B cell (primary cell): ENCODE measurements around the gene COA5. TPM values are rescaled to one million over a fixed set of nuclear protein-coding genes. Genes with fewer than 3 reads are reported as not detected.

ENCODE experiments used
- ATAC-seq: fragments of 200-7000 bp; cut with Tn5 transposase; one replicate; pipeline ENCODE4 v1.10.0; 2021; ENCODE audit warnings: low read depth, mild to moderate bottlenecking, moderate number of reproducible peaks, moderate library complexity
- CTCF ChIA-PET: fragments of 350-600 bp; sonication (Branson Sonifier 250); formaldehyde crosslinking; loops from one replicate; lab custom pipeline; 2021; ENCODE audit warnings: antibody characterized with exemption, inconsistent platforms; lab: Charles Lee
- POLR2A ChIA-PET: fragments of 350-600 bp; sonication (Branson Sonifier 250); formaldehyde crosslinking; loops from one replicate; lab custom pipeline; 2021; ENCODE audit warnings: antibody characterized with exemption; lab: Charles Lee
- DNase-seq: peaks from one replicate; pipeline ENCODE4 v3.0.0; 2013
- H2AFZ ChIP-seq: 2 replicates; pipeline ENCODE4 v1.6.1; 2012; ENCODE audit warnings: mild to moderate bottlenecking, low read depth, low read length; ENCODE audit not compliant: insufficient read depth, poor library complexity, severe bottlenecking
- H3K27ac ChIP-seq, 2 donors: 1 replicate in 1 of 2; 2 replicates in 1 of 2; pipeline ENCODE4 v1.5.1; 2012 to 2013; ENCODE audit warnings: low read length in 2 of 2, mild to moderate bottlenecking in 2 of 2, moderate library complexity in 1 of 2
- H3K27me3 ChIP-seq, 4 experiments: fragments of 200-600 bp in 1 of 4; sonication (generic) in 1 of 4; replicated peaks in 1 of 4; 1 replicate in 2 of 4; 2 replicates in 2 of 4; pipeline versions ENCODE4 v1.6.1 to v1.7.0; 2013 to 2016; ENCODE audit warnings: low read length in 3 of 4, mild to moderate bottlenecking in 2 of 4, mixed read lengths in 1 of 4, moderate library complexity in 1 of 4; ENCODE audit not compliant: insufficient read depth in 4 of 4, control insufficient read depth in 3 of 4; ENCODE audit errors: control extremely low read depth in 1 of 4
- H3K36me3 ChIP-seq, 2 experiments: replicated peaks in 1 of 2; 1 replicate in 1 of 2; 2 replicates in 1 of 2; pipeline versions ENCODE4 v1.6.1 to v1.7.1; 2013; ENCODE audit warnings: low read length in 1 of 2; ENCODE audit not compliant: insufficient read depth in 2 of 2, control insufficient read depth in 1 of 2; ENCODE audit errors: control extremely low read depth in 1 of 2, extremely low read depth in 1 of 2
- H3K4me1 ChIP-seq, 2 donors: fragments of 200-600 bp in 1 of 2; sonication (generic) in 1 of 2; 1 replicate in 1 of 2; 2 replicates in 1 of 2; pipeline versions ENCODE4 v1.5.1 to v1.6.1; 2013 to 2017; ENCODE audit warnings: low read length in 2 of 2; ENCODE audit not compliant: control insufficient read depth in 2 of 2, insufficient read depth in 2 of 2
- H3K4me2 ChIP-seq: replicated peaks from 2 replicates; pipeline ENCODE3; 2012; ENCODE audit warnings: mild to moderate bottlenecking, low read depth, low read length; ENCODE audit not compliant: poor library complexity, severe bottlenecking
- H3K4me3 ChIP-seq, 5 experiments: fragments of 200-600 bp in 1 of 5; sonication (generic) in 1 of 5; 1 replicate in 3 of 5; 2 replicates in 2 of 5; pipeline versions ENCODE4 v1.5.1 to v1.7.0; 2011 to 2016; ENCODE audit warnings: low read length in 4 of 5, mild to moderate bottlenecking in 4 of 5, low read depth in 2 of 5, control low read depth in 1 of 5, moderate library complexity in 1 of 5; ENCODE audit not compliant: insufficient read depth in 1 of 5; ENCODE audit errors: control extremely low read depth in 1 of 5, extremely low read depth in 1 of 5
- H3K79me2 ChIP-seq: fragments of 200-600 bp; sonication (generic); one replicate; pipeline ENCODE4 v1.6.0; 2016; ENCODE audit warnings: low read length; ENCODE audit not compliant: control insufficient read depth, insufficient read depth
- H3K9ac ChIP-seq: fragments of 200-600 bp; sonication (generic); 2 replicates; pipeline ENCODE4 v1.6.1; 2017; ENCODE audit warnings: mild to moderate bottlenecking, low read length, moderate library complexity
- H3K9me3 ChIP-seq, 3 donors: one replicate each; pipeline versions ENCODE4 v1.6.1 to v1.7.1; 2013; ENCODE audit warnings: low read length in 2 of 3; ENCODE audit not compliant: control insufficient read depth in 2 of 3, insufficient read depth in 1 of 3; ENCODE audit errors: control extremely low read depth in 1 of 3
- H4K20me1 ChIP-seq: 2 replicates; pipeline ENCODE4 v1.6.0; 2012; ENCODE audit warnings: mild to moderate bottlenecking, low read length; ENCODE audit not compliant: insufficient read depth, control insufficient read depth, poor library complexity, severe bottlenecking
- H3K27ac Mint-ChIP-seq: one replicate; pipeline ENCODE4 v1.8.0; 2021; ENCODE audit warnings: mixed read lengths
- H3K27me3 Mint-ChIP-seq: one replicate; pipeline ENCODE4 v1.8.0; 2021; ENCODE audit warnings: mixed read lengths
- H3K4me1 Mint-ChIP-seq: one replicate; pipeline ENCODE4 v1.8.0; 2021; ENCODE audit warnings: mixed read lengths
- H3K4me3 Mint-ChIP-seq: one replicate; pipeline ENCODE4 v1.8.0; 2021; ENCODE audit warnings: mixed read lengths
- H3K9me3 Mint-ChIP-seq: one replicate; pipeline ENCODE4 v1.8.0; 2022; ENCODE audit warnings: mixed read lengths; ENCODE audit not compliant: insufficient read depth
- EZH2 ChIP-seq: IDR thresholded peaks from 2 replicates; pipeline ENCODE4 v1.6.1; 2012; ENCODE audit warnings: borderline replicate concordance, low read depth, mild to moderate bottlenecking, moderate library complexity, low read length; ENCODE audit not compliant: insufficient read depth, poor library complexity, severe bottlenecking
- WGBS: methylation state at CpG from one replicate; pipeline ENCODE4 v1.1.5; 2013; ENCODE audit warnings: missing lambda C conversion rate; ENCODE audit not compliant: insufficient coverage; 5-methylcytosine and 5-hydroxymethylcytosine counted together
- intact Hi-C: fragments of 100-400 bp; cut with micrococcal nuclease; formaldehyde crosslinking; loops from one replicate; pipeline ENCODE4 v1.10.0; 2022
- polyA plus RNA-seq: library from polyadenylated mRNA; depleted of rRNA; stranded (reverse); fragments of >200 nt; gene quantifications from 2 replicates; pipeline ENCODE4 v1.2.3, GENCODE V29; 2012
- total RNA-seq, 2 donors: library from RNA; stranded (reverse); fragments of 120-200 nt in 1 of 2; gene quantifications; 1 replicate in 1 of 2; 2 replicates in 1 of 2; pipeline versions ENCODE4 v1.2.3 to v1.2.4, GENCODE V29; 2013 to 2022
- TF ChIP-seq, protein P1 (sequence below): fragments of 200-600 bp; IDR thresholded peaks from one replicate; pipeline ENCODE4 v1.8.0; 2022; ENCODE audit warnings: antibody characterized with exemption, mild to moderate bottlenecking

Gene COA5
- total and polyA plus RNA-seq, 2 donors (not counting 1 experiment from before 2014, with no cell fraction given) = 23.2 to 46.9 TPM

DNA sequence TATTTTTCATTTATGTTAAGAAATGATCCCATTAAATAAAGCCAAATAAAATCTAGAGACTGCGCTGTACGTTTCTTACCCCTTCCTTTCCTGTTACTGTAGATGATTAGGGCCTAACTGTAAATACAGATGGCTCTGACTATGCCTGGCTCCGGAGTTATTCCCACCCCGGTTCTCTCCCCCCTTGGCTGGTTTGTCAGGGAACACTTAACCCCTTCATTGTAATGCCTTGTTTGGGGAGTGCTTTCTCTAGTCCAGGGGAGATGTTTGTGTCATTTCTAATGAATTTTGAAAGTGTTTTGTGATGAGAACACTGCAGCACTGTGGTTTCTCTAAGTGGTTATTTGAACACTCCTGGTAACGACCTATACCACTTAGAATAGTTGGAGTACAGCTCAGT, 8.8 kb upstream of the COA5 start:
- DNase-seq (no peak), ATAC-seq (no peak)
- no CpG with 5 or more reads among the region's 5 CpGs for WGBS
- peaks cover 7% of the 10 kb centered on the region for H3K4me1 Mint-ChIP-seq
- no peak overlapping the region for H3K4me2 ChIP-seq
- no peak overlapping the region for H3K4me3 Mint-ChIP-seq
- no peak overlapping the region for H3K27ac ChIP-seq
- H3K27ac Mint-ChIP-seq = no peak overlapping the region
- ChIA-PET POLR2A (no interaction called here), CTCF (no interaction called here)
- H2AFZ ChIP-seq = no peak overlapping the region
- H3K9ac ChIP-seq = no peak overlapping the region
- H3K27me3 ChIP-seq = no peaks in the 10 kb centered on the region
- no peaks in the 10 kb centered on the region for H3K9me3 Mint-ChIP-seq
- H3K9me3 ChIP-seq = no peaks in the 10 kb centered on the region
- H3K4me3 ChIP-seq = no peak overlapping the region
- intact Hi-C loops = no loop called here
- H3K79me2 ChIP-seq = no peaks in the 10 kb centered on the region
- no peaks in the 10 kb centered on the region for H4K20me1 ChIP-seq
- no peaks in the 10 kb centered on the region for H3K27me3 Mint-ChIP-seq
- TF ChIP-seq, protein P1, sequence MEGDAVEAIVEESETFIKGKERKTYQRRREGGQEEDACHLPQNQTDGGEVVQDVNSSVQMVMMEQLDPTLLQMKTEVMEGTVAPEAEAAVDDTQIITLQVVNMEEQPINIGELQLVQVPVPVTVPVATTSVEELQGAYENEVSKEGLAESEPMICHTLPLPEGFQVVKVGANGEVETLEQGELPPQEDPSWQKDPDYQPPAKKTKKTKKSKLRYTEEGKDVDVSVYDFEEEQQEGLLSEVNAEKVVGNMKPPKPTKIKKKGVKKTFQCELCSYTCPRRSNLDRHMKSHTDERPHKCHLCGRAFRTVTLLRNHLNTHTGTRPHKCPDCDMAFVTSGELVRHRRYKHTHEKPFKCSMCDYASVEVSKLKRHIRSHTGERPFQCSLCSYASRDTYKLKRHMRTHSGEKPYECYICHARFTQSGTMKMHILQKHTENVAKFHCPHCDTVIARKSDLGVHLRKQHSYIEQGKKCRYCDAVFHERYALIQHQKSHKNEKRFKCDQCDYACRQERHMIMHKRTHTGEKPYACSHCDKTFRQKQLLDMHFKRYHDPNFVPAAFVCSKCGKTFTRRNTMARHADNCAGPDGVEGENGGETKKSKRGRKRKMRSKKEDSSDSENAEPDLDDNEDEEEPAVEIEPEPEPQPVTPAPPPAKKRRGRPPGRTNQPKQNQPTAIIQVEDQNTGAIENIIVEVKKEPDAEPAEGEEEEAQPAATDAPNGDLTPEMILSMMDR = no peak
- no peak for TF ChIP-seq EZH2
- no peaks in the 10 kb centered on the region for H3K4me1 ChIP-seq
- H3K36me3 ChIP-seq = peaks cover 2 to 46% of the 10 kb centered on the region in 2 experiments

GRCh38 chr2:98615481-98615880, 7.2 kb upstream of the COA5 start:
- Histone ChIP-seq H3K4me1 (peaks cover 2 to 3% of the 10 kb centered on the region in 2 donors), H3K9me3 (no peaks in the 10 kb centered on the region), H3K4me3 (no peak overlapping the region), H3K9ac (no peak overlapping the region), H3K79me2 (peaks cover 2% of the 10 kb centered on the region), H2AFZ (no peak overlapping the region), H4K20me1 (no peaks in the 10 kb centered on the region), H3K4me2 (no peak overlapping the region), H3K36me3 (peaks cover 2 to 58% of the 10 kb centered on the region in 2 experiments), H3K27ac (no peak overlapping the region), H3K27me3 (no peaks in the 10 kb centered on the region)
- Mint-ChIP-seq H3K4me3 (no peak overlapping the region), H3K4me1 (peaks cover 20% of the 10 kb centered on the region), H3K9me3 (no peaks in the 10 kb centered on the region), H3K27ac (no peak overlapping the region), H3K27me3 (no peaks in the 10 kb centered on the region)
- no peak for ATAC-seq
- 94% methylated on average over 5 of the region's 5 CpGs for WGBS
- TF ChIP-seq, protein P1 = no peak
- TF ChIP-seq EZH2 = no peak
- DNase-seq = no peak
- intact Hi-C loops = no loop called here
- ChIA-PET CTCF (no interaction called here), POLR2A (no interaction called here)
